BLaER1 treated with 17β-estradiol and CSF1 and Interleukin-3, amounts not matched to agents 10 nM and 100 nM (cell line): Measurements from ENCODE around the gene UPK3B.
"Not testable (repeated sequence)": the region's sequence is repeated elsewhere in the genome, so short reads cannot be mapped to it uniquely, and the experiment has no call there.

Experiments
- H3K27ac ChIP-seq, 11 experiments: shearing (Covaris generic); formaldehyde crosslinking; 2 replicates each; pipeline ENCODE4 v1.8.1; 2022
- H3K27me3 ChIP-seq, 11 experiments: shearing (Covaris generic); formaldehyde crosslinking; 2 replicates each; pipeline ENCODE4 v1.8.1; 2022
- H3K36me3 ChIP-seq, 11 experiments: shearing (Covaris generic); formaldehyde crosslinking; 2 replicates each; pipeline ENCODE4 v1.8.1; 2022
- H3K4me1 ChIP-seq, 10 experiments: shearing (Covaris generic); formaldehyde crosslinking; 2 replicates each; pipeline ENCODE4 v1.8.1; 2022
- H3K4me2 ChIP-seq, 11 experiments: shearing (Covaris generic); formaldehyde crosslinking; 2 replicates each; pipeline ENCODE4 v1.8.1; 2022
- H3K4me3 ChIP-seq, 10 experiments: shearing (Covaris generic); formaldehyde crosslinking; 2 replicates each; pipeline ENCODE4 v1.8.1; 2022
- H3K9ac ChIP-seq, 11 experiments: shearing (Covaris generic); formaldehyde crosslinking; 2 replicates each; pipeline ENCODE4 v1.8.1; 2022
- H3K9me3 ChIP-seq, 11 experiments: shearing (Covaris generic); formaldehyde crosslinking; replicated peaks in 1 of 11; 2 replicates each; pipeline ENCODE4 v1.8.1; 2022
- H4K20me1 ChIP-seq, 11 experiments: shearing (Covaris generic); formaldehyde crosslinking; 2 replicates each; pipeline ENCODE4 v1.8.1; 2022
- Cebpa-rat ChIP-seq, 11 experiments: shearing (Covaris generic); IDR thresholded peaks; 2 replicates each; pipeline ENCODE4 v1.8.1; 2022

Gene UPK3B

GRCh38 chr7:76506081-76506440 is 4.3 kb upstream of the UPK3B start:
- H3K9me3 ChIP-seq, result peaks cover 0 to 19% (median 0%) of the 10 kb centered on the region in 11 experiments; a peak in 6 of 22 replicates
- TF ChIP-seq Cebpa-rat (IDR thresholded peaks at IDR 0.05), result no peak
- H4K20me1 ChIP-seq, result peaks cover 0 to 11% (median 0%) of the 10 kb centered on the region in 11 experiments; a peak in 1 of 22 replicates
- no peak overlapping the region for H3K4me2 ChIP-seq
- H3K9ac ChIP-seq, result no peak overlapping the region
- H3K4me3 ChIP-seq, result no peak overlapping the region
- peaks cover 15 to 55% (median 31%) of the 10 kb centered on the region in 11 experiments; a peak in 21 of 22 replicates for H3K36me3 ChIP-seq
- H3K27ac ChIP-seq, result no peak overlapping the region
- no peaks in the 10 kb centered on the region for H3K27me3 ChIP-seq
- peaks cover 5 to 24% (median 10%) of the 10 kb centered on the region in 10 experiments; a peak in 17 of 20 replicates for H3K4me1 ChIP-seq

GRCh38 chr7:76506643-76507042 is 3.7 kb upstream of the UPK3B start:
- H3K4me1 ChIP-seq, result peaks cover 5 to 24% (median 10%) of the 10 kb centered on the region in 10 experiments; a peak in 17 of 20 replicates
- peaks cover 0 to 19% (median 0%) of the 10 kb centered on the region in 11 experiments; a peak in 6 of 22 replicates for H3K9me3 ChIP-seq
- not testable (repeated sequence) for H3K27me3 ChIP-seq, H3K4me2 ChIP-seq, H3K9ac ChIP-seq, H3K4me3 ChIP-seq
- H4K20me1 ChIP-seq, result peaks cover 0 to 11% (median 0%) of the 10 kb centered on the region in 11 experiments; a peak in 1 of 22 replicates
- H3K27ac ChIP-seq, result peak overlapping the region in 1 of 11 experiments; percentile 41; a peak in 3 of 22 replicates
- H3K36me3 ChIP-seq, result peaks cover 14 to 50% (median 30%) of the 10 kb centered on the region in 11 experiments; a peak in 21 of 22 replicates

GRCh38 chr7:76507723-76508406 is 2.5 kb upstream of the UPK3B start:
- Histone ChIP-seq H3K4me2 (no peak overlapping the region; a peak in 1 of 22 replicates), H3K27me3 (no peaks in the 10 kb centered on the region), H4K20me1 (peaks cover 0 to 11% (median 0%) of the 10 kb centered on the region in 11 experiments; a peak in 1 of 22 replicates), H3K9me3 (peaks cover 0 to 19% (median 0%) of the 10 kb centered on the region in 11 experiments; a peak in 6 of 22 replicates), H3K9ac (no peak overlapping the region), H3K4me1 (peaks cover 8 to 24% (median 13%) of the 10 kb centered on the region in 10 experiments), H3K27ac (peak overlapping the region in 5 of 11 experiments; percentile 13 to 66 (median 51); a peak in 7 of 22 replicates), H3K36me3 (peaks cover 13 to 39% (median 27%) of the 10 kb centered on the region in 11 experiments; a peak in 21 of 22 replicates), H3K4me3 (no peak overlapping the region)
- peak in 7 of 11 experiments; percentile 28 to 67 (median 55); a peak in 5 of 22 replicates for TF ChIP-seq Cebpa-rat (IDR thresholded peaks at IDR 0.05)

GRCh38 chr7:76511200-76511910 is 1.0 kb downstream of the UPK3B start:
- H3K4me3 ChIP-seq, result not testable (repeated sequence)

GRCh38 chr7:76511911-76512885 is 1.8 kb downstream of the UPK3B start:
- H3K27me3 ChIP-seq, H3K4me3 ChIP-seq, H4K20me1 ChIP-seq, H3K36me3 ChIP-seq: not testable (repeated sequence)
- Histone ChIP-seq H3K27ac (peak overlapping the region in 1 of 11 experiments; percentile 53; a peak in 1 of 22 replicates), H3K9me3 (peaks cover 0 to 12% (median 0%) of the 10 kb centered on the region in 11 experiments; a peak in 6 of 22 replicates), H3K4me2 (peak overlapping the region in 8 of 11 experiments; percentile 48 to 94 (median 81); a peak in 14 of 22 replicates), H3K9ac (peak overlapping the region in 1 of 11 experiments; percentile 38; a peak in 2 of 22 replicates), H3K4me1 (peaks cover 18 to 37% (median 29%) of the 10 kb centered on the region in 10 experiments)

More at GRCh38 chr7:76511200-76511910, 1.0 kb downstream of the UPK3B start:
- H3K27me3 ChIP-seq, H3K27ac ChIP-seq, H3K9ac ChIP-seq, H4K20me1 ChIP-seq, H3K4me2 ChIP-seq: not testable (repeated sequence)
- Histone ChIP-seq H3K4me1 (peaks cover 18 to 37% (median 29%) of the 10 kb centered on the region in 10 experiments), H3K36me3 (peaks cover 0 to 16% (median 12%) of the 10 kb centered on the region in 11 experiments; a peak in 14 of 22 replicates), H3K9me3 (peaks cover 0 to 19% (median 0%) of the 10 kb centered on the region in 11 experiments; a peak in 6 of 22 replicates)

- H3K9me3 ChIP-seq, result peaks cover 0 to 2% (median 0%) of the 10 kb centered on the region in 11 experiments; a peak in 3 of 22 replicates
- H3K9ac ChIP-seq, result peak overlapping the region in 8 of 11 experiments; percentile 5 to 61 (median 41); a peak in 11 of 22 replicates
- H3K27ac ChIP-seq, result peak overlapping the region in 6 of 11 experiments; percentile 22 to 60 (median 50); a peak in 7 of 22 replicates
- no peak for TF ChIP-seq Cebpa-rat (IDR thresholded peaks at IDR 0.05)
- H3K27me3 ChIP-seq, result no peaks in the 10 kb centered on the region
- H3K4me2 ChIP-seq, result peak overlapping the region; percentile 48 to 94 (median 74); a peak in 21 of 22 replicates
- peaks cover 18 to 37% (median 28%) of the 10 kb centered on the region in 10 experiments for H3K4me1 ChIP-seq
- peaks cover 0 to under 1% (median 0%) of the 10 kb centered on the region in 11 experiments; a peak in 1 of 22 replicates for H3K36me3 ChIP-seq
- no peak overlapping the region for H3K4me3 ChIP-seq
- H4K20me1 ChIP-seq, result no peaks in the 10 kb centered on the region; a peak in 1 of 22 replicates
These were observed 2.8 kb downstream of the UPK3B start for GRCh38 chr7:76512941-76513816.
